Superior temporal gyrus (tissue), 1 donor: Measurements from ENCODE around the gene WNT6.
"Not testable (repeated sequence)": the region's sequence is repeated elsewhere in the genome, so short reads cannot be mapped to it uniquely, and the experiment has no call there.

Experiments
- DNase-seq: peaks from one replicate; pipeline ENCODE4 v3.0.0-alpha.2; 2016; ENCODE audit errors: extremely low spot score

Gene WNT6

DNA sequence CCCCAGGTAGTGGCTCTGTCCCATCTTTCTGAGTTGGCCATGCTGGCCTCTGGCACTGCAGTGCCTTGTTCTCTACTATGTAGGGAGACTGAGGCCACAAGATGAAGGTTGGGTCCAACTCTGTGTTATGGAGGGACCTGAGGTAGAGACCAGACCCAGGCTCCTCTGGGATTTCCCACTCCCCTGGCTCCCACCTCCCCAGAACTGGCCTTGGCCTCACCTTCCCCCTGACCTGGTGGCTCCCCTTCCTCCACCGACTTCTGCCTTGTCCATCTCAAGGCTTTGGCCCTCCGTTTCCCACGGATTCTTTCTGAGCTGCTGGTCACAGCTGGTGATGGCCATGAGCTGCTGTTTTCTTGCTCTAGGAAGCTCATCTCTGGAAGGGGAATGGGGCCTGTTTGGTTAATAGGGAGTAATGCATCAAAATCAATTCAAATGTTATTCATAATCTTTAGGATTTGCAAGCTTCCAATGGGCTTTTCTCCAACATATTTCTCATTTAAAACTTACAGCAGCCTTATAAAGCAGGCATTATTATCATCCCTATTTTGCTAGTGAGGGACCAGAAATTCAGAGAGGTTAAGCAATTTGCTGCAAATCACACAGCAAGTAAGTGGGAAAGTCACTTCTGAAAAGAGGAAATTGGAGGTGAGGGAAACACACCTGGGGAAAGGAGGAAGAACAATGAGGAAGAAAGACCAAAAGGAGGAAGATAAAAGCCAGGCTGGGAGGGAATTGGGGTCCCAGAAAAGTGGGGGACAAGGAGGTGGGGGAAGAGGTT, 28.9 kb upstream of the WNT6 start:
- DNase-seq = no peak

DNA sequence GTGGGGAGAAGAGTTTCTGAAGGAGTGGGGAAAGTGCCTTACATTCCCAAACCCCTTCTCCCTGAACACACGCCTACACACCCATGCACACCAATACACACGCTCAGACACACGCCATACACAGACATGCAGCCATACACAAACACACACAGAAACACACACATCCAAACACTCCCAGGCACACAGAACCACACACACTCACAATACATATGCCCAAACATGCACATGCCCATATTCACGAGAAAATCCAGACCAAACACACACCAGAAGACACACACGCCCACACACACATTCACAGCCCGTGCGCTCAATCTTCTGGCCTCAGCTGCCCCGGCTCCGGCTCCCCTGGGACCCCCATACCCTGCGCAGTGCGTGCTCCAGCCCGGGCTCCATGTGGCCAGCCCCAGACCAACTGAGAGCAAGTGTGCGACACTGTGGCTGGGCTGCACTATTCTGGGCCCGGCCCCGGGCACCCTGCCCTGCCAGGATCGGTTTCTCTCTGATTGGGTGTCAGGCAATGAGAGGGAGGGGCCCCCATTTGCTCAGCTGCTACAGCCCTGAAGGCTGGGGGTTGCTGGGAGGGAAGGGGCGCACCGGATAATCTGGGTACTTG, 28.1 kb upstream of the WNT6 start, which contains the start of gene PRKAG3:
Gene PRKAG3, minus strand, starts transcription at position 426 of the 613 bp plus-strand sequence.
- DNase-seq = no peak

DNA sequence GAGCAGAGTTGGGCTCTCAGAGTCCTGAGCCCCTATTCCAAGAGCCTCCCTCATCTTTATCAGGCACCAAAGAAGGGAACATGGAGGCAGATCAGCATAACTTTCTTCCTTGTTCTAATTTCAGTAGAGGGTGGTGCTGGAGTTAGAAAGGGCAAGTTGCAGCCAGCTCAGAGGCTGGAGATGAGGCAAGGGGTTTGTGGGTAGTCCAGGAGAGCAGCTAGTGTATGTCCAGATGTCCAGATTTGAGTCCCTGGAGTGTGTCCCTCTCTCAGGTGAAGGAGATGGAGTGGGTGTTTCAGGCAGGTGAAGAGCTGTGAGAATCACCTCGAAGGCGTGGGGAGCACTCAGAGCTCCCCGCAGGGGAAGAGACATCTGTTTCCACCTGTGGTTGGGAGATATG, 27.5 kb upstream of the WNT6 start:
- no peak for DNase-seq

DNA sequence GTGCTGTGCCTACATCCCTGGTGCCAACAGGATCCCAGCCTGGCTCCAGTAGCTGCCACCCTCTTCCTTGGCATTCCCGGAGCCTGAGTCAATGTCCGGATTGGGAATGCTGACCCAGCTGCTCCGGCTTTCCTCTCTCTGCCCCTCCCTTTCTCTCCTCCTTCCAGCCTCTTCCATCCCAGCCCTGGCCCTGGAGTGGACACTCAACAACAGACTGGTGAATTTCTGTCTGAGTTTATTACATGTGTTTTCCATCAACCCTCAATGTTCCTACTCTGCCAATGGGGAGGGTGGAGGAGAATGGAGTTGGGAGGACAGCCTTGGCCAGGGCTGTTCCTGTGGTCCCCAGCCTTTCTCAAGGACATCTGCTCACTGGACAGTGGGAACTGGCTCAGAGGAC, 27.1 kb upstream of the WNT6 start:
- DNase-seq = no peak

DNA sequence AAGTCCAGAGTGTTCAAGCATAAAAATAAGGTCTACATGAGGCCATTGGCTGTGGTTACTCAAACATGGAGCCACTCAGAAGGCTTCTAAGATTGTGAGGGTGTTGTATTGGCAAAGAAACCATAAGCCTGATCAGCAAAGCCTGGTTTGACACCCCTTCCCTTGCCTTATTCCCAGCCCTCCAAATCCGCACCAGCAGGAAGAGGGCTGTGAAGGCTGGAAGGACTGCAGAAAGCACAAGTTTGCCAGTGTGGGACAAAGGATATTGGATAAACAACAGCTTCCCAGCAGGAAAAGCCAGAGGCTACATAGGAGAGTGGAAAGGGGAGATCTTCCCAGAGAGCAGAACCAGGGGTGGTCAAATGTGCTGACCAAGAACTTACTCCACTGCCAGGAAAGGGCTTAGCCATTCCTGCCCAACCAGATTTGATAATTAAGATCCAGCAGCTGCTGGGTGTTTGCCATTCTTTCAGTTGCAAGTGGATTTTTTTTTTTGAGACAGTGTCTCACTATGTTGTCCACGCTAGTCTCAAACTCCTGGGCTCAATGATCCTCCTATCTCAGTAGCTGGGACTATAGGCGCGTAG, 26.5 kb upstream of the WNT6 start:
- DNase-seq = no peak

DNA sequence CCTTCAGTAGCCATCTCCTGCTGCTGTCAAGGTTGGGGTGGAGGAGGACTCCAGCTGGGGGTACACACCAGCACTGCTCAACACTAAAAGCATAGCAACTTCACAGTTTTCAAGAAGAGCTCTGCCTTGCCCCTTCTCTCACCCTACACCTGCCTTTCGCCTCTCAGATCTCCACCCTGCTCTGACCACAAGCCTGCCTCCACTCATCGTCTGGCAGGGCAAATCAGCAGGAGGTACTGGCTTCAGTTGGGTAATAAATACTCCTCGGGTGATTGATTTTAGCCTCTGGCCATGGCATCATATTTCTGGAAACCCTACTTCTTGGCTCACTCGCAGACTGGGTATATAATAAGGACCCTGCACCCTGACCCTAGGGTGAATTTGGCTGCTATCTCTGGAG, 24.9 kb upstream of the WNT6 start:
- DNase-seq = no peak

DNA sequence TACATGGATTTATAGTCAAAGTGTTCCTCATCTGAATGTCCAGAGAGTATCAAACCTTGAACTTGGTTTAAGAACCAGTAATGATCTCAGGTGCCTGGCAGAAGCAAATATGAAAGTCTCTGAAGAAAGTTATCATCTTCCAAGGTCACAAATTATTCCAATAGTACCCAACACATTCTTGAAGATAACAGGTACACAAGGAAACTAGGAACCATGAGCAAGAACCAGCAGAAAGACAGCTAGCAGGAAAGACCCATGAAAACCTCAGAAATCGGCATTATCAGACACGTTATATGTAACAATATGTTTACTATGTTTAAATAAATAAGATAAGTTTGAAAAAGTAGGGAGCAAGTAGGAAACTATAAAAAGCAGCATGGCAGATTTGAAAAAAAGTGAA, 22.1 kb upstream of the WNT6 start:
- DNase-seq = no peak

DNA sequence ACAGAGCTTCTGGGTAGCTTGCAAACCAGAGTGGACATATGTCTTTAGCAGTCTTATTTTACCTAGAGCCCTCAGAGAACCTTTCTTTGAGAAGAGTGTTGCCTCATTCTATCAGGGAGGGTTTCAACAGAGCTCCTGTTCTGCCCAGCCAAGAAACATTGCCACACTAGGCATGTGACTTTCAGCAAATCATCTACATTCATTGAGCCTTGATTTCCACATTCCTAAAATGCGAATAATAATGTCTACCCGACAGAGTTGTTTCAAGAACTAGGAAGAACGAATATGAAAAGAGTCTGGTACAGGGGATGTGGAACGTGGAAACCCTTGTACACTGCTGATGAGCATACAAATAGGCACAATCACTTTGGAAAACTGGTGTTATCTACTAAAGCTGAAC, 20.2 kb upstream of the WNT6 start:
- no peak for DNase-seq

DNA sequence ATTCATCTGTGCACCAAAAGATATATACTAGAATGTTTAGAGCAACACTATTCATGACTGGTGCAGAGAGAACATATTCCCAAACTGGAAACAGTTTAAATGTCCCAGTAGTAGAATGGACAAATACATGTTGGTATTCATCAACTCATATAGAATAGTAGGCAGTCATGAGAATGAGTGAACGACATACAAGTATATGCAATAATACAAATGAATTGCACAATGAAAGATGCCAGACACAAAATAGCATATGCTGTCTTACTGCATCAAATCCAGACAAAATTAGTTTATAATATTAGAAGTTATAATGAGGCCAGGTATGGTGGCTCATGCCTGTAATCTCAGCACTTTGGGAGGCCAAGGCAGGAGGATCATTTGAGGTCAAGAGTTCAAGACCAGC, 19.7 kb upstream of the WNT6 start:
- DNase-seq = no peak

DNA sequence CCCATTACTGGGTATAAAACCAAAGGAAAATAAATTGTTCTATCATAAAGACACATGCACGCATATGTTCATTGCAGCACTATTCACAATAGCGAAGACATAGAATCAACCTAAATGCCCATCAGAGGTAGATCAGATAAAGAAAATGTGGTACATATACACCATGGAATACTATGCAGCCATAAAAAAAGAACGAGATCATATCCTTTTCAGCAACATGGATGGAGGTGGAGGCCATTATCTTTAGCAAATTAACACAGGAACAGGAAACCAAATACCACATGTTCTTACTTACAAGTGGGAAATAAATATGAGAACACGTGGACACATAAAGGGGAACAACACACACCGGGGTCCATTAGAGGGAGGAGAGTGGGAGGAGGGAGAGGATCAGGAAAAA, 15.3 kb upstream of the WNT6 start:
- DNase-seq = not testable (repeated sequence)

DNA sequence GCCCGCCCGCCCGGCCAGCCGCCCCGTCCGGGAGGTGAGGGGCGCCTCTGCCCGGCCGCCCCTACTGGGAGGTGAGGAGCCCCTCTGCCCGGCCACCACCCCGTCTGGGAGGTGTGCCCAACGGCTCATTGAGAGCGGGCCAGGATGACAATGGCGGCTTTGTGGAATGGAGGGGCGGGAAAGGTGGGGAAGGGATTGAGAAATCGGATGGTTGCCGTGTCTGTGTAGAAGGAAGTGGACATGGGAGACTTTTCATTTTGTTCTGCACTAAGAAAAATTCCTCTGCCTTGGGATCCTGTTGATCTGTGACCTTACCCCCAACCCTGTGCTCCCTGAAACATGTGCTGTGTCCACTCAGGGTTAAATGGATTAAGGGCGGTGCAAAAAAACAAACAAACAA, 12.6 kb upstream of the WNT6 start:
- DNase-seq = not testable (repeated sequence)

DNA sequence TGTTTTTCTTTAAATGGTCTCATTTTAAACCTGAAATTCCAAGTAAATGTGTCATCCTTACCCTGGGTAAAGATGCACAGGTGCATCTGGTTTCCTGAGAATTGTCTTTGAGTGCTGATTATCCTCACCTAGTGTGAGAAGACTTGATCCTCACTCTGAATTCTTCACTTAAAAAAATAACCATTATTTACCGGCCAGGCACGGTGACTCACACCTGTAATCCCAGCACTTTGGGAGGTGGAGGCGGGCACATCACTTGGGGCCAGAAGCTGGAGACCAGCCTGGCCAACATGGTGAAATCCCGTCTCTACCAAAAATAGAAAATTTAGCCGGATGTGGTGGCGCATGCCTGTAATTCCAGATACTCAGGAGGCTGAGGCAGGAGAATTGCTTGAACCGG, 9.9 kb upstream of the WNT6 start:
- no peak for DNase-seq

DNA sequence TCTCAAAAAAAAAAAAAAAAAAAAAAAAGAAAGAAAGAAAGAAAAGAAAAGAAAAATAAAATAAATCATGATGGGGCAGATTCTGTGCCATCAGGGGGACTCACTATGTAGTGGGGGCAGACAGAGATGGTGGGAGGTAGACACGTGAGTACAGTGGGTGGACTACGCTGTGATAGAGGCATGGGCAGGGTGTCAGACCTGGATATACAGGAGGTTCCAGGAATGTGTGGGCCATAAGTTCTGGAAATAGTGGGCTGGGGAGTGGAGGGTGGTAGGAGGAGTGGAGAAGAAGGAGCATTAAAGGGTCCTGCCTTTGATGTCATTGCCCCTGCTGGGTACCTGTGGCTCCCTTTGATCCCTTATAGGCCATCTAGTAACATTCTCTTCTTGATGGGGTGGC, 8.8 kb upstream of the WNT6 start:
- DNase-seq = no peak

DNA sequence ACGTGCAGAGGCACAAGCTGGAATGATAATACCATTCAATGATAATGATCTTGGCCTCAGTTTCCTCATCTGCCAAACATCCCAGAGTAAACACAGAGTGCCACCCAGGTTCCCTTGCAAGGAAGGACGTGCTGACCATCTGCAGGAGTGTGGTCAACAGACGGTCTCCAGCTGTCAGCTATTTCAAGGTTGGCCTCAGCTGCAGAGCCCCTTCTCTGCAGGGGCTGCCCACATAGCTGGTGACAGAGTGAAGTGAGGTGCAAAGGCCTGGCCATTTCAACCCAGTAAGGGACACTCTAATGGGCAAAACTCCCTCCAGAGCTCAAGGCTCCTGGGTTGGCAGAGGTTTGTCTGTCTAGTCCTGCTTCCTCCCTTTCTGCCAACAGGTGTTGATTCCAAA, 8.3 kb upstream of the WNT6 start:
- no peak for DNase-seq

DNA sequence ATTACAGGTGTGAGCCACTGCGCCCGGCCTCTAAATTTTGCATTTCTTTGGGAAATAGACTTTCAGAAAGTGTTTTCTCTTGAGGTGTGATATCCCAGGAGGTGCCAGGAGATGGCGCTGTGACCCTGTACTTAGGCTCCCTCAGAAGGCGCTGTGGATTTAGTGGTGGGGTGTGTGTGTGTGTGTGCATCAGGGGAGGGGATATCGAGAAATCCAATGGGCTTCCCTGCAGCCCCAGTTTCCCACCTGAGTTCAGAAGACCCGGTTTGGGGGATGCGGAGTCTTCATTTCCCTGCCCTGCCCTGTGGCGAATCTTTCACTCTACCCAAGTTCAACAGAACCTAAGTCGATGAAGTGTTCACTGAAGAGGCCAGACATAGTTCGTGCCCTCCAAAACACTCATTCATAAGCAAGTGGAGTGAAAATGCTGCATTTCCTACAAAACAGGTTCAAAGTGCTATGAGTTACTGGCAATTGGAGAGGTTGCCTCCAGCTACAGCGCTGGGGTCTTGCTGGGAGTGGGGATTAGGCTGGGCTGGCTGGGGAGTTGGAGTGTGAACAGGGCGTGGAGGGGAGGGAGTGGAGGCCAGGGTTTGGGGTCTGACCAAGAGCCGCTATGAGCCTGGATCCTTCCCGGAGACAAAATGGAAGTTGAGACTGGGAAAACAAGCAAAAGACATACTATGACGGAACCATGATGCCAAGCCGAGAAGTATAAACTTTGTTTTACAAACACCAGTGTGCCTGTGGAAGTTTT, 6.5 kb upstream of the WNT6 start:
- peak; percentile 75 for DNase-seq

DNA sequence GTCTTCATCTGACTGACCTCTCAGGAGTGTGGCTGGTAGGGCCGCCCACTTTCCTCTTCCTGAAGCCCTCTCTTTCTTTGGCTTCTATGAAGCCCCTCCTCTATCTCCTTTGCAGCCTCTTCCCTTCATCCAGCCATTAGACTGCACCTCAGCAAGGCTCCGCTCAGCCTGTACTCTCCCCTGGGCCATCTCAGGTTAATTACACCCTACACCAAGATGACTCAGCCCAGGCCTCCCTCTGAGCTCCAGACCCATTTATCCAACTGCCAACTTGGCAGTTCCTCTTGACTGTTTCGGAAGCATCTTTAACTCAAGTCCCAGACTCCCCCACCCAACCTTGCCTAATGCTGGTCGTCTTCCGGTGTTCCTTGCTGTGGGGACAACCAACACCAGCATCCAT, 5.8 kb upstream of the WNT6 start:
- DNase-seq = no peak

DNA sequence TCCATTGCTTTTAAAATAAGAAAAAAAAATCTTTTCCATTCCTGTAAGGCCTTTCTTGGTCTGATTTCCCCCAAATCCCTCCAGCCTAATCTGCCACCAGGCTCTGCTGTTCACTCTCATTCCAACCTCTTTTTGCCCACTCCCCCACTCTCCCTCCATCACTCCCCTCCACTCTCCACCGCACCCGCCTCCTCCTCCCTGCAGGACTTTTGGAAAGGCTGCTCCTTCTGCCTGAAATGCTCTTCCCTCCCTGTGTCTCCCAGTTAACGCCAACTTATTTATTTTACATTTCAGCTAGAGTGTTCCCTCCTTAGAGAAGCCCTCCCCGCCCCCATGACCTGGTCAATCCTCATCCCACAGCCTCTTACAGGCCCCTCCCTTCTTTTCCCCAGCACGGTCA, 4.7 kb upstream of the WNT6 start:
- no peak for DNase-seq

DNA sequence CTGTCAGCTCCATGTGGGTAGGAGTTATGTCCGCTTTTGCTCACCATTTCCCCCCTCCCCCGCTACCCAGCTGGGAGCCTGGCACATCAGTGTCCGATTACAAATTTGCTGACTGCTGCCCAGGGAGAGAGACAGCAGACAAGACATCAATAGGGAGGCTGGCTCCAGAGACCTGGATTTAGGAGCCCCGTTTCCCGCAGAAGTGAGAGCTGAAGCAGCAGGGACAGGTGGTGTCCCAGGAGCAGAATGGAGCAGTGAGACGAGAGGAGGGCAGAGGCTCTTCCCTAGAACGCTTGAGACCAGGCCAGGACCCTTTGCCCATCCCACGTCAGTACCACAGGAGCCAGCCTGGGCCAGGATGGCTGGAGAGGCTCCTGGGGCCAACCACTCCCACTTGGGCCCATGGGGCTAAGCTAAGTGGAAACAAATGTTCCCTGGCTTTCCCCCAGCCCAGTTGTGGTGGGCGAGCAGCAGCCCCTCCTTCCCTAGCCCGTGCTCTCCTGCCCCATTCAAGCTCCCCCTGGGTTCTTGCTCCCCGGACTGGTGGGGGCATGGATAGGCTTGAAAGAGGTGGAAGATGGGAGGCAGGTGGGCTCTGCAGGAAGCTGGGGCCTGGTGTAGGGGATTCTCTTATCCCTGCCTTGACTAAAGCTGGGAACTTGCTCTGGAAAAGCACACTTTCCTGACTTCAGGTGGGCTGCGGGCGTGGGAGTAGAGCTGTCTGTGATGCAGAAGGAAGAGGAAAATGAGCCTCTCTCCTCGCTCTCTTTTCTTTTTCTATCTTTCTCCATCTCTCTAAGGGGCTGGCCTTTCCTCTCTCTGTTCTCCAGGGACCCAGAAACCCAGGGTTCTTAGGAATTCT, 4.1 kb upstream of the WNT6 start:
- no peak for DNase-seq

DNA sequence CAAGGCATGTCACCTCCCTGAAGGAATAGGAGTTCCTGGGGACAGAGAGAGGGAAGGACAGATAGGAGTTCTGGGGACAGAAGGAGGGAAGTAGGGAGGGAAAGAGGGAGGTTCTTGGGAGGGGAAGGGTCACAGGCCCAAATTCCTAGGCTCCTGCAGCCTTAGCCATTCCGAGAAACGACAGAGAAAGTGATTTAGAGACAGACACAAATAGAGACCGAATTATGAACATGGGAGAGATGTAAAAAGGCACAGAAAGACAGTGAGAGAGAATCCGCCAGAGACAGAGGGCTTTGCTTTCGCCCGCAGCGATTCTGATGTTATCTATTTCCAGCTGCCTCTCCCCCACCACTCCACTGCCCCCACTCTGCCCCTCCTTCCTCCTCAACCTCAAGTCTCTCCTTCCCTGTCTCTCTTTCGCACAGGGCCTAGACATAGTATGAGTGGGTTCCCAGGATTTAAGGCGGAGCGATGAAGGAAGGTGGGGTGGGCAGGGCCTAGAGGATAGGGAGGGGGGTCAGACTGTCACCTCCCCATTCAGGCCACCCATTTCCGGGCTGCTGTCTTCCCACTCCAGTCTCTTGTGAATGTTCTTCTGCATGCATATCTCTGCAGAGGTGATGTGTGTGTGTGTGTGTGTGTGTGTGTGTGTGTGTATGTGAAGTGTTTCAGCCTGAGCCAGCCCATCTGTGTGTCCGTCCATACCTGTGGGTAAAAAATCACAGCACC, 3.3 kb upstream of the WNT6 start:
- no peak for DNase-seq

DNA sequence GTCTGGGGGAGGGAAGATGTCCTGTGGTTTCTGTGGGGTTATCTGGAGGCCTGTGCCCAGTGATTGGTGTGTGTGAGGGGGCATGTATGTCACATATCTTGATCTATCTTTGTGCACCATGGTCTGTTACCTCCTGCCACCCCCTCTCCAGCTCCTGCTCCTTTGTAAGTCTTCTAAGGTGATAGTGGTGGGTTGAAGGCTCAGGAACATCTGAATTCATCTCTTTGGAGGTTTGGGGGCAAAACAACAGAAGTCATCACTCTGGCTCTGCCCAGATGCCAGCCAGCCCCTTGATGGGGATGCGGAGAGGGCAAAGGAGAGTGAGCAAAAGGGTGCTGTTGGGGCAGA, 2.7 kb upstream of the WNT6 start:
- DNase-seq = no peak
